Measurements from ENCODE around the gene SOCS6. TPM values are rescaled to one million over a fixed set of nuclear protein-coding genes. Genes with fewer than 3 reads are reported as not detected.

The SOCS6 gene
- total RNA-seq, 2 experiments from 2014 or later, result 2.1 TPM

- CTCF ChIA-PET, result no interaction called here
- Mint-ChIP-seq H3K4me3 (no peak overlapping the region), H3K36me3 (ENCODE audit: low read depth) (no peaks in the 10 kb centered on the region), H3K9me3 (peaks cover 19% of the 10 kb centered on the region), H3K4me1 (no peaks in the 10 kb centered on the region), H3K27me3 (no peaks in the 10 kb centered on the region), H3K27ac (no peak overlapping the region)
- POLR2A ChIA-PET, result interaction anchor here (1.0 kb wide), 1 partner anchor 13 kb away, joined by 3 read pairs; the partner anchor contains the start of gene SOCS6
- DNase-seq, result no peak
Observed at GRCh38 chr18:70276416-70277191, 12.2 kb upstream of the SOCS6 start.

GRCh38 chr18:70279470-70279869 is 9.4 kb upstream of the SOCS6 start:
- DNase-seq, result no peak
- ChIA-PET POLR2A (no interaction called here), CTCF (no interaction called here)
- Mint-ChIP-seq H3K4me1 (peaks cover 2% of the 10 kb centered on the region), H3K27ac (no peak overlapping the region), H3K9me3 (peaks cover 11% of the 10 kb centered on the region), H3K36me3 (ENCODE audit: low read depth) (no peaks in the 10 kb centered on the region), H3K27me3 (no peaks in the 10 kb centered on the region), H3K4me3 (no peak overlapping the region)

- POLR2A ChIA-PET, result no interaction called here
- DNase-seq, result no peak
- H3K36me3 Mint-ChIP-seq (ENCODE audit: low read depth), result no peaks in the 10 kb centered on the region
- no peak overlapping the region for H3K4me3 Mint-ChIP-seq
- H3K27me3 Mint-ChIP-seq, result no peaks in the 10 kb centered on the region
- peaks cover 12% of the 10 kb centered on the region for H3K9me3 Mint-ChIP-seq
- CTCF ChIA-PET, result no interaction called here
- no peak overlapping the region for H3K27ac Mint-ChIP-seq
- peaks cover 3% of the 10 kb centered on the region for H3K4me1 Mint-ChIP-seq
Observed at GRCh38 chr18:70280007-70280925, 8.6 kb upstream of the SOCS6 start.

DNA sequence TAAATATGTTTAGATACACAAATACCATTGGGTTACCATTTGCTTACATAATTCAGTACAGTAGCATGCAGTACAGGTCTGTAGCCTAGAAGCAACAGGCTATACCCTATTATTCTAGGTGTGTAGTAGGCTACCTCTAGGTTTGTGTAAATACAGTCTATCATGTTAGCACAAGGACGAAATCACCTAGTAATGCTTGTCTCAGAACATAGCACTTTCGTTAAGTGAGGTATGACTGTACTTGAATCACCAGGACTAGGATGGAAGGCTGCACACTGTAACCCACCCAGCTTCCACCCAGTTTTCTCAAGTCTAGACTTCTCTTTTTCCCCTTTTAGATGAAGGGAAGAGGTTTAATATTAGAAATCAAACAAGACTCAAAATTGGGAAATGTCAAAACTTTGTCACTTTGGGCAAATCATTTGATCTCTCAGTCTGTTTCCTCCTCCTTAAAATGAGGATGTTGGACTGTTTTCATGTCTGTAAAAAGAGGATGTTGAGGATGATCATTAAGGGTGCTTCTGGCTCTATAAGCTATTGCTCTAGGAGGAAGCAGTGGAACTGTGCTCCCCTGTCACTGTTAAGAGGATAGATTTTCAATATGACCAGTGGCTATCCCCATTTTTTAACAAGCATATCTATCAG is 3.7 kb upstream of the SOCS6 start:
- H3K36me3 Mint-ChIP-seq (ENCODE audit: low read depth), result peaks cover 3% of the 10 kb centered on the region
- no peak for DNase-seq
- no peak overlapping the region for H3K27ac Mint-ChIP-seq
- ChIA-PET POLR2A (no interaction called here), CTCF (no interaction called here)
- H3K9me3 Mint-ChIP-seq, result peaks cover 9% of the 10 kb centered on the region
- peaks cover 18% of the 10 kb centered on the region for H3K27me3 Mint-ChIP-seq
- peaks cover 8% of the 10 kb centered on the region for H3K4me1 Mint-ChIP-seq
- H3K4me3 Mint-ChIP-seq, result no peak overlapping the region

DNA sequence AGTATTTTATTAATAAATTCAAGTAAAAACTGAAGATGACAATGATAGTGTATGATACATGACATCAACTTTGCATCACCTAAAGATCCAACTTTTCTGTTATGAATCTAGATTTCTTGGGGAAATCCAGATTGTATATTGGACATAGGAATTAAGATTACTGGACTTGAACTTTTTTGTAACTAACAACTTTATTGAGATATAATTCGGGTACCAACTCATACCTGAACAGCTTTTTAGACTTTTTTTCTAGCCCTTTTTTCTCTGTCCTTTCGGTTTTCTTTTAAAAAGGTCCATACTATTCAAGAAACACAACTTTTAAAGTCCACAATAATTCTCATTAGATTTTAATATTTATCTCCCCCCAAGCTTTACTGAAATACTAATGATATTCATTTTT is 1.1 kb upstream of the SOCS6 start:
- H3K36me3 Mint-ChIP-seq (ENCODE audit: low read depth), result peaks cover 5% of the 10 kb centered on the region
- no peak overlapping the region for H3K27ac Mint-ChIP-seq
- ChIA-PET POLR2A (no interaction called here), CTCF (interaction anchor here (0.6 kb wide), 1 partner anchor 85 kb away, joined by 3 read pairs; no protein-coding TSS in a partner anchor)
- peaks cover 34% of the 10 kb centered on the region for H3K27me3 Mint-ChIP-seq
- H3K9me3 Mint-ChIP-seq, result peaks cover 3% of the 10 kb centered on the region
- H3K4me3 Mint-ChIP-seq, result peak overlapping the region; percentile 60
- no peak for DNase-seq
- H3K4me1 Mint-ChIP-seq, result peaks cover 10% of the 10 kb centered on the region

- POLR2A ChIA-PET, result no interaction called here
- peak overlapping the region; percentile 60 for H3K4me3 Mint-ChIP-seq
- no peak for DNase-seq
Observed at GRCh38 chr18:70288171-70288850, 534 bp upstream of the SOCS6 start.

GRCh38 chr18:70289351-70290312 is 787 bp downstream of the SOCS6 start:
- peaks cover 41% of the 10 kb centered on the region for H3K27me3 Mint-ChIP-seq
- H3K27ac Mint-ChIP-seq, result no peak overlapping the region

More at GRCh38 chr18:70288171-70288850, 534 bp upstream of the SOCS6 start:
- peaks cover 39% of the 10 kb centered on the region for H3K27me3 Mint-ChIP-seq
- H3K4me1 Mint-ChIP-seq, result peaks cover 10% of the 10 kb centered on the region
- H3K27ac Mint-ChIP-seq, result no peak overlapping the region
- CTCF ChIA-PET, result interaction anchor here (0.6 to 1.0 kb wide), 2 partner anchors 31 to 86 kb away, joined by 3 to 4 read pairs; no protein-coding TSS in a partner anchor
- peaks cover 5% of the 10 kb centered on the region for H3K36me3 Mint-ChIP-seq (ENCODE audit: low read depth)
- peaks cover 3% of the 10 kb centered on the region for H3K9me3 Mint-ChIP-seq

GRCh38 chr18:70290482-70291294 is 1.8 kb downstream of the SOCS6 start:
- Mint-ChIP-seq H3K36me3 (ENCODE audit: low read depth) (peaks cover 5% of the 10 kb centered on the region), H3K27ac (no peak overlapping the region), H3K27me3 (peaks cover 41% of the 10 kb centered on the region), H3K9me3 (no peaks in the 10 kb centered on the region), H3K4me1 (peaks cover 8% of the 10 kb centered on the region), H3K4me3 (peak overlapping the region; percentile 30)
- ChIA-PET POLR2A (no interaction called here), CTCF (no interaction called here)
- no peak for DNase-seq

More at GRCh38 chr18:70289351-70290312, 787 bp downstream of the SOCS6 start:
- Mint-ChIP-seq H3K36me3 (ENCODE audit: low read depth) (peaks cover 5% of the 10 kb centered on the region), H3K9me3 (no peaks in the 10 kb centered on the region), H3K4me1 (peaks cover 8% of the 10 kb centered on the region), H3K4me3 (peak overlapping the region; percentile 78)
- CTCF ChIA-PET, result interaction anchor here (1.0 kb wide), 1 partner anchor 30 kb away, joined by 4 read pairs; no protein-coding TSS in a partner anchor
- POLR2A ChIA-PET, result interaction anchor here (1.0 kb wide), 1 partner anchor 13 kb away, joined by 3 read pairs; no protein-coding TSS in a partner anchor
- DNase-seq, result no peak

GRCh38 chr18:70291295-70291574 is 2.4 kb downstream of the SOCS6 start:
- Mint-ChIP-seq H3K27me3 (peaks cover 41% of the 10 kb centered on the region), H3K36me3 (ENCODE audit: low read depth) (peaks cover 5% of the 10 kb centered on the region), H3K4me3 (peak overlapping the region; percentile 24), H3K27ac (no peak overlapping the region), H3K4me1 (peaks cover 8% of the 10 kb centered on the region), H3K9me3 (no peaks in the 10 kb centered on the region)
- DNase-seq, result no peak
- POLR2A ChIA-PET, result no interaction called here
- CTCF ChIA-PET, result no interaction called here

DNA sequence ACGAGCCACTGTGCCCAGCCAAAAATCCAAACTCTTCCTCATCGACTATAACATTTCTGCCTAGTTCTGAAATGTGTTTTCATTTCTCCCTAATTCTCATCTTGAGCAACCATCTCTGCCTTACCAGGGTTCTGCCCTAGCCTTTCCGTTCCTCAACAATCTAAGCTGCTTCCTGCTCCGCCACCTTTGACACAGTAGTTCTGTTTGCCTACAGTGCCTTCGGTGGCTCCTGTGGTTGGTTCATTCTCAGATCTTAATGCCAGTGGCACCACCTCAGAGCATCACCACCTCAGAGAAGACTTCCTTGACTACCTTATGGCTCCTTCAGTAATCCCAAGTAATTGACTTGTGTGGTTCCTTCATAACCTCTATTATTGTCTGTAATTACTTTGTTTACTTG is 3.8 kb downstream of the SOCS6 start:
- Mint-ChIP-seq H3K4me1 (peaks cover 8% of the 10 kb centered on the region), H3K36me3 (ENCODE audit: low read depth) (peaks cover 5% of the 10 kb centered on the region), H3K4me3 (no peak overlapping the region), H3K27ac (no peak overlapping the region), H3K9me3 (no peaks in the 10 kb centered on the region), H3K27me3 (peaks cover 43% of the 10 kb centered on the region)
- no peak for DNase-seq
- ChIA-PET POLR2A (no interaction called here), CTCF (no interaction called here)

DNA sequence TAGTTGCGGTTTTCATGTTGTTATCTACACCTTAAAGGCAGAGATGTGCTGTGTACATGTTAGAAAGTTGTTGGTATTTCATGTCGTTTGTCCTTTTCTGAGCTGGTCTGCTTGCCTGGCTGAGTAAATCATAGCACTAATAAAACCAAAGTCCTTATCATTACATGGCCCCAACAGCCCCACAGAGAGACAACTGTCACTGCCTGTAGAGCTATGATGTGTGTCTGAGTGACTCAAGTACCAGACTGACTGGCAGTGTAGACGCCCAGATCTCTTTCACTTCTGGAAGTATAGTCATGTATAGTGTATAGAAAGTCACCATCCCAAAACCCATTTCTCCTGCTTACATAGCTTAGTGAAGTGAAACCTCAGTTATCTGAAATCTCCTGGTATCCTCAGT is 4.3 kb downstream of the SOCS6 start:
- Mint-ChIP-seq H3K4me1 (peaks cover 7% of the 10 kb centered on the region), H3K4me3 (no peak overlapping the region), H3K27ac (no peak overlapping the region), H3K27me3 (peaks cover 39% of the 10 kb centered on the region), H3K9me3 (no peaks in the 10 kb centered on the region), H3K36me3 (ENCODE audit: low read depth) (peaks cover 5% of the 10 kb centered on the region)
- ChIA-PET CTCF (no interaction called here), POLR2A (no interaction called here)
- DNase-seq, result no peak
